ENCODE measurements around the gene KCNT2.
"Not testable (repeated sequence)": the region's sequence is repeated elsewhere in the genome, so short reads cannot be mapped to it uniquely, and the experiment has no call there.

The KCNT2 gene

GRCh38 chr1:196590012-196590708 is 18.1 kb downstream of the KCNT2 start:
- DNase-seq = no peak

GRCh38 chr1:196584696-196585095 is 23.5 kb downstream of the KCNT2 start:
- DNase-seq = no peak

GRCh38 chr1:196577386-196577785 is 30.9 kb downstream of the KCNT2 start:
- DNase-seq = no peak

DNA sequence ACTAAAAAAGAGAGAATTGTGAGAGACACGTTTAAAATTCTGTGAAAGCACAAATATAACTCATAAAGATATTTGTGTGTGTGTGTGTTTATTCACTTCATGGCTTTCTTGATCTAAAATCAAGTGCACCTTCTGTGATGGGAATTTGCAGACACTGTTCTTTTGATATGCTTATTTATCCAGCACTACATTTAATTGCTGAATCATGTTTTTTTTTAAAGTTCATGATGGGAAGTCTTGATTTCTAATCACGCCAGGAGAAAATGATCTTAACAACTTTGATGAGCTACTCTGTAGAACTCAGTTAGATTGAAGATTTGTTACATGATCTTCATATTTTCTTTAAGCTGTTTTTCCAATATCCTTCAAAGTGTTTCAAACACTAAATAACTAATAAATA is 35.0 kb downstream of the KCNT2 start:
- DNase-seq = no peak

DNA sequence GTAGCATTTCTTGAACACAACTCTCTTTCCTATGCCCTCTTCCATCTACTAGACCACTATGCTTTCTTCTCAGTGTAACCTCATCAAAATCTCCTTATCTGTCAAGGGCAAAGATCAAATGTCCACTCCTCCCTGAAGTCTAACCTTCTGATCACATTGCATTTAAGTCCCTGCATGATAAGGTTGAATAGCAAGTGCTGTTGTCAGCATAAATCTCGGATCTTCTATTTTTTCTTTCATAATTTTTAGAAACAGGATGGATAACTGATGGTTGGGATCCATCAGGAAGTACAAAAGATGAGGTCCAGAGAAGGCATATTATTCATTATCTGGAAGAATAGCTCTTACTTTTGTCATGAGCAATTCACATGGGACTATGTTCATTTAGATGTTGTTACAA is 41.0 kb downstream of the KCNT2 start:
- no peak for DNase-seq

- no peak for DNase-seq
Observed at GRCh38 chr1:196563768-196564167, 44.5 kb downstream of the KCNT2 start.

- no peak for DNase-seq
Observed at GRCh38 chr1:196559314-196559713, 48.9 kb downstream of the KCNT2 start.

DNA sequence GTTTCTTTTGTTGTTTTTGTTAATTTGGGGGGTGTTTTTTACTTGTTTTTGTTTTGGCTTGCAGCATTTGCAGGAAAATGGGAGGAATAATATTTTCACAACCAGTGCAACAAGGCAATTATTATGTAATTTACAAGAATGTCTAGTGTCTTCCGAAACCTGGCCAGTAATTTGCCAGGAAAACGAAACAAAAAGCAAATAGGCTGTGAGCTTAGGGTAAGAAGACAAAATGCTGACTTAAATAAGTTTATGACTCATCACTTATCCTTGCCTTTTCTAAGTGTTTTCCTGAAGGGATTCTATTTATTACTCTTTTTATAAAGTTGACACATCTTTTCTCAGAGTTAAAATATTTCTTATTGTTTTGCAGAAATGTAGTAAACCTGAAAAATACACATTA is 49.8 kb downstream of the KCNT2 start:
- no peak for DNase-seq

DNA sequence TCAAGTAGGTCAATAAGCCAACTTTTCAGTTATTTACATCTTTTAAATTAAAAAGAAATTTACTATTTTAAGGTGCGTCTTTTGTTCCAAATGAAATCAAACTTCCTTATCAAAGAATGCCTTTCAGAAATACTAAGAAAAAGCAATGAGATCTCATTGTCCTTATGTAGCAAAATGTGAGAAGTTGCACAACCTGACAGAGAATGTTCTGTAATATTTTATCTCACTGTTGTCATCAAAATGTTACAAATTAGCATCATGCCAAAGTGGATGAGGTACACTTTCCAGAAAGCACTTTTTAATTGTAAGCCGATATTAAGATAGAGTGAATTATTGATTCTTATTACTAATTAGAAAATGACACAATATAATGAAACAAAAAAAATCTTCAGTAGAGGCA is 50.4 kb downstream of the KCNT2 start:
- no peak for DNase-seq

- DNase-seq = no peak
Observed at GRCh38 chr1:196550731-196551130, 57.5 kb downstream of the KCNT2 start.

GRCh38 chr1:196546272-196547111 is 61.7 kb downstream of the KCNT2 start:
- no peak for DNase-seq

GRCh38 chr1:196545222-196545621 is 63.0 kb downstream of the KCNT2 start:
- no peak for DNase-seq

GRCh38 chr1:196544617-196545016 is 63.6 kb downstream of the KCNT2 start:
- DNase-seq = no peak

DNA sequence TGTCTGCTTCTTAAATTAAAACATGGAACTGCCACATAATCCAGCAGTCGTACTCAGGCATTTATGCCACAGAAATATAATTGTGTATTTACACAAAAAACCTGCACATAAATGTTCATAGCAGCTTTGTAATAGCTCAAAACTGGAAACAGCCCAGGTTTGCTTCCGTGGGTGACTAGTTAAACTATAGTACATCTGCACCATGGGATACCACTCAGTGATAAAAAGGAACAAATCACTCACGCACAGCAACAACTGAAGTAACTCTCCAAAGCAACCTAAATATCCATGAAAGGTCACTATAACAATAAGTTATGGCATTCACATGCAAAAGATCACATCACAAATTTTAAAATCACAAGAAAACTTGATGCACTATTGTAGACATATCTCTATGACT is 64.4 kb downstream of the KCNT2 start:
- DNase-seq = no peak

DNA sequence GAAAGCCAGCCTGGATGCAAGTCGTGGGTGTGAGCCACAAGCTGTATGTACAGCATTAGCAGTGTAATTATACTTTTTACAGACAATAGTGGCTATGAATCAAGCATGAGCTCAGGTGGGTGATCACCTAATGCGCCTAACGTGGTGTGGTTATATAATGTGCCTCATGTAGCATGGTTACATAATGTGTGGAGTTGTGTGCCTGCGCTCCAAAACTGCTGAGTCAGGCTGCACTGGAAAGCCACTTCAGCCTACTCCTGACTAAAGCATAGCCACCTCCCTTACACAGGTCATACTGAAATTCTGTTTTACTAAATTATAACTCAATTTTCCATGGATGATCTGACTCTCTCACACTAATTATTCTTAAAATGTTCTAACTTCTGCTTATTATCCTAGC is 69.8 kb downstream of the KCNT2 start:
- DNase-seq = no peak

- no peak for DNase-seq
Observed at GRCh38 chr1:196535727-196536126, 72.5 kb downstream of the KCNT2 start.

GRCh38 chr1:196531737-196532524 is 76.3 kb downstream of the KCNT2 start:
- no peak for DNase-seq

- no peak for DNase-seq
Observed at GRCh38 chr1:196527919-196528318, 80.3 kb downstream of the KCNT2 start.

DNA sequence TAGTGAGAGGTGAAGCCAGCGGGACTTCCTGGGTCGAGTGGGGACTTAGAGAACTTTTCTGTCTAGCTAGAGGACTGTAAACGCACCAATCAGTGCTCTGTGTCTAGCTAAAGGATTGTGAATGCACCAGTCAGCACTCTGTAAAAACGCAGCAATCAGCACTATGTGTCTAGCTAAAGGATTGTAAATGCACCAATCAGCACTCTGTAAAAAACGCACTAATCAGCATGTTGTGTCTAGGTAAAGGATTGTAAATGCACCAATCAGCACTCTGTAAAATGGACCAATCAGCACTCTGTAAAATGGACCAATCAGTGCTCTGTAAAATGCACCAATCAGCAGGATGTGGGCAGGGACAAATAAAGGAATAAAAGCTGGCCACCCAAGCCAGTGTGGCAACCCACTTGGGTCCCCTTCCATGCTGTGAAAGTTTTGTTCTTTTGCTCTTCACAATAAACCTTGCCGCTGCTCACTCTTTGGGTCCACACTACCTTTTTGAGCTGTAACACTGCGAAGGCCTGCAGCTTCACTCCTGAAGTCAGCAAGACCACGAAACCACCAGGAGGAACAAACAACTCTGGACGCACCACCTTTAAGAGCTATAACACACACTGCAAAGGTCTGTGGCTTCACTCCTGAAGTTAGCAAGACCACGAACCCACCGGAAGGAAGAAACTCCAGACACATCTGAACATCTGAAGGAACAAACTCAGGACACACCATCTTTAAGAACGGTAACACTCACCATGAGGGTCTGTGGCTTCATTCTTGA is 85.5 kb downstream of the KCNT2 start:
- not testable (repeated sequence) for DNase-seq

- no peak for DNase-seq
Observed at GRCh38 chr1:196517193-196517592, 91.0 kb downstream of the KCNT2 start.

GRCh38 chr1:196516373-196516772 is 91.9 kb downstream of the KCNT2 start:
- DNase-seq = no peak

GRCh38 chr1:196515904-196516303 is 92.3 kb downstream of the KCNT2 start:
- no peak for DNase-seq

DNA sequence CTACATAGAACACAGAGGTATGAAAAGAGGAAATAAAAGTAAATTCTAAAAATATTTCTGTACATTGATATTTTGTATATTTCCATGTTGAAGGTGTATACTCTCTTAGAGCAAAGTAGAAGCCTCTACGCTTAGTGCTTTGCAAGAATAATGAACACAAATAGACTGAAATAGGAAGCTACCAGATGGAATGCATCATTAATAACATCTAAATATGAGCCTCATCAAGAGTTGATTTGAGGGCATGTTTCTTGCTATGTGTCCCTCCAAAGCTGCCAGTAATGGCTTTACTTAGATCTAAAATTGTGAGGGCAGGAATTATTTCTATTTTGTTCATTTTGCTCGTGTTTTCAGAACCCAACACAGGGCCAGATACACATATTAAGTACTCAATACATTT is 94.4 kb downstream of the KCNT2 start:
- DNase-seq = no peak
